HFFc6 (cell line): ENCODE measurements around the gene NUDT3. TPM values are rescaled to one million over a fixed set of nuclear protein-coding genes. Genes with fewer than 3 reads are reported as not detected.
"Not testable (repeated sequence)": the region's sequence is repeated elsewhere in the genome, so short reads cannot be mapped to it uniquely, and the experiment has no call there.

Experiments used
- DNase-seq: peaks from one replicate; pipeline ENCODE4 v3.0.0-alpha.2; 2018
- H3K27ac Mint-ChIP-seq: 2 replicates; pipeline ENCODE4 v1.8.0; 2020; ENCODE audit warnings: mild to moderate bottlenecking, mixed read lengths
- H3K27me3 Mint-ChIP-seq: 2 replicates; pipeline ENCODE4 v1.8.0; 2021; ENCODE audit warnings: mild to moderate bottlenecking, moderate library complexity, mixed read lengths; ENCODE audit not compliant: insufficient read depth
- H3K36me3 Mint-ChIP-seq: 2 replicates; pipeline ENCODE4 v1.8.0; 2021; ENCODE audit warnings: low read depth, mixed read lengths
- H3K4me1 Mint-ChIP-seq: 2 replicates; pipeline ENCODE4 v1.8.0; 2020; ENCODE audit warnings: low read depth, mixed read lengths
- H3K4me3 Mint-ChIP-seq: 2 replicates; pipeline ENCODE4 v1.8.0; 2020; ENCODE audit warnings: mild to moderate bottlenecking, moderate library complexity, mixed read lengths
- H3K9me3 Mint-ChIP-seq: 2 replicates; pipeline ENCODE4 v1.8.0; 2020; ENCODE audit warnings: mild to moderate bottlenecking, mixed read lengths
- total RNA-seq, 6 experiments: library from RNA; stranded (reverse); fragmentation: NEBNext Ultra II Directional; extraction: Animal tissue kit (Norgen Biotek cat#: 25700); gene quantifications; 2 replicates in 1 of 6; 3 replicates in 5 of 6; pipeline ENCODE4 v1.2.3, GENCODE V29; 2021
- TF ChIP-seq, protein P1 (sequence below): fragments of 200-600 bp; sonication (generic); IDR thresholded peaks from 2 replicates; pipeline ENCODE4 v1.5.0; 2021; ENCODE audit warnings: antibody characterized with exemption, mild to moderate bottlenecking

NUDT3 gene
- total RNA-seq, 6 experiments from 2014 or later, result 11.3 to 18.9 (median 16.6) TPM

DNA sequence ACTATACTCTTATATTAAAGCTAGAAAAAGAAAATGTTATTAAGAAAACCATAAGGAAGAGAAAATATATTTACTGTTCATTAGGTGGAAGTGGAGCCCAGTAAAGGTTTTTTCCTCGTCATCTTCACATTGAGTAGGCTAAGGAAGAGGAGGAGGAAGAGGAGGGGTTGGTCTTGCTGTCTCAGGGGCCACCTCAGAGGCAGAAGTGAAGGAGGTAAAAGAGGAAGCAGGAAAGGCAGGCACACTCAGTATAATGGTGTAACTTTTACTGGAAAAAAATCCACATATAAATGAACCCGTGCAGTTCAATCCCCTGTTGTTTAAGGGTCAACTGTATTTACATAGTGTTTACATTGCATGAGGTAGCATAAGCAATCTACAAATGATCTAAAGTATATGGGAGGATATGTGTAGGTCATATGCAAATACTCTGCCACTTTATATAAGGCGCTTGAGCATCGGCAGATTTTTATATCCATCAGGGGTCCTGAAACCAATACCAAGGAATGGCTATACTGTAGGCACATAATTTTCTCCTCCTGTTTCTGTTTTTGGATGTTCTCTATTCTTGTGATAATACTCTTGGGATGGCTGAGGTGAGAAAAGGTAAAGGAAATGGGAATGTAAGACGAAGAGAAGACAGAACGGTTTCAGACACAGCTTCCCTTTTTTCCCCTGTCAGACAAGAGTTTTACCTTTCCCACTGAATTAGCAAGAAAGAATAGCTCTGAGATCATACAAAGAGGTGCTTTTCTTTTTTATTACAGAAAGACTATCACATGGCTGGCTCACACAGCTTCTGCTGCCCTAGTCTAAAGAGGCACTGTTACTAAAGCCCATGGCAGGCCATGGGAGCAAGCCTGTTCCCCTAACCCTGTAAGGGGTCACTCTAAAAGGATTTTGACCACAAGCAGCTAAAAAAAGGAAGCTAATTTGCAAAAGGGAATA, 59.9 kb downstream of the NUDT3 start:
- Mint-ChIP-seq H3K36me3 (peaks cover 17% of the 10 kb centered on the region; the same call in 1 of the 2 replicates), H3K27me3 (no peaks in the 10 kb centered on the region; the same call in 1 of the 2 replicates), H3K9me3 (no peaks in the 10 kb centered on the region), H3K4me1 (peaks cover 12% of the 10 kb centered on the region), H3K4me3 (no peak overlapping the region), H3K27ac (no peak overlapping the region)
- DNase-seq, result no peak
- TF ChIP-seq, protein P1, sequence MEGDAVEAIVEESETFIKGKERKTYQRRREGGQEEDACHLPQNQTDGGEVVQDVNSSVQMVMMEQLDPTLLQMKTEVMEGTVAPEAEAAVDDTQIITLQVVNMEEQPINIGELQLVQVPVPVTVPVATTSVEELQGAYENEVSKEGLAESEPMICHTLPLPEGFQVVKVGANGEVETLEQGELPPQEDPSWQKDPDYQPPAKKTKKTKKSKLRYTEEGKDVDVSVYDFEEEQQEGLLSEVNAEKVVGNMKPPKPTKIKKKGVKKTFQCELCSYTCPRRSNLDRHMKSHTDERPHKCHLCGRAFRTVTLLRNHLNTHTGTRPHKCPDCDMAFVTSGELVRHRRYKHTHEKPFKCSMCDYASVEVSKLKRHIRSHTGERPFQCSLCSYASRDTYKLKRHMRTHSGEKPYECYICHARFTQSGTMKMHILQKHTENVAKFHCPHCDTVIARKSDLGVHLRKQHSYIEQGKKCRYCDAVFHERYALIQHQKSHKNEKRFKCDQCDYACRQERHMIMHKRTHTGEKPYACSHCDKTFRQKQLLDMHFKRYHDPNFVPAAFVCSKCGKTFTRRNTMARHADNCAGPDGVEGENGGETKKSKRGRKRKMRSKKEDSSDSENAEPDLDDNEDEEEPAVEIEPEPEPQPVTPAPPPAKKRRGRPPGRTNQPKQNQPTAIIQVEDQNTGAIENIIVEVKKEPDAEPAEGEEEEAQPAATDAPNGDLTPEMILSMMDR, result no peak

DNA sequence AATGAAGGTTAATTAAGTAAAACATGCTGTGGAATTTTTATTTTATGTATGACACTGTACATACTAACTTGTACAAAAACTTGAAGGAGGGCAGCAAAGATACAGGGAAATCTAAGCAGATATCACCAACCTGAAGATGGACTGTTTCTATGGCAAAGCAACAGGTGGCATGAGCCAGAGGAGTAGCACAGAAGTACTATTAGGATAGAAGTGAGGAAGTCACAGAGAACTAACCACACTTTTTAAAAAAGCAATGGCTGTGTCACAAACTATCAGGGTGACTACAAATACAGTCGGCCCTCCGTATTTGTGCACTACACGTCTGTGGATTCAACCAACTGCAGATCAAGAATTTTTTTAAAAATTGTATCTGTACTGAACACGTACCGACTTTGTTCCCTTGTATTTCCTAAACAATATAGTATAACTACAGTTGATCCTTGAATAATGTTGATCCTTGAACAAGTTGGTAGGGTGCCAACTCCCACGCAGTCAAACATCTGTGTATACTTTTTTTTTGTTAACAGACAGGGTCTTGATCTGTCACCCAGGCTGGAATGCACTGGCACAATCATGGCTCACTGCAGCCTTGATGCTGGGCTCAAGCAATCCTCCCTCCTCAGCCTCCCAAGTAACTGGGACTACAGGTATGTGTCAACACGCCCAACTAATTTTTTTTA, 61.0 kb downstream of the NUDT3 start:
- H3K9me3 Mint-ChIP-seq, result no peaks in the 10 kb centered on the region
- DNase-seq, result no peak
- no peak overlapping the region for H3K27ac Mint-ChIP-seq
- peaks cover 17% of the 10 kb centered on the region; the same call in 1 of the 2 replicates for H3K36me3 Mint-ChIP-seq
- H3K27me3 Mint-ChIP-seq, result peaks cover 2% of the 10 kb centered on the region; the same call in 1 of the 2 replicates
- peaks cover 12% of the 10 kb centered on the region for H3K4me1 Mint-ChIP-seq
- no peak overlapping the region for H3K4me3 Mint-ChIP-seq
- TF ChIP-seq, protein P1, result no peak

DNA sequence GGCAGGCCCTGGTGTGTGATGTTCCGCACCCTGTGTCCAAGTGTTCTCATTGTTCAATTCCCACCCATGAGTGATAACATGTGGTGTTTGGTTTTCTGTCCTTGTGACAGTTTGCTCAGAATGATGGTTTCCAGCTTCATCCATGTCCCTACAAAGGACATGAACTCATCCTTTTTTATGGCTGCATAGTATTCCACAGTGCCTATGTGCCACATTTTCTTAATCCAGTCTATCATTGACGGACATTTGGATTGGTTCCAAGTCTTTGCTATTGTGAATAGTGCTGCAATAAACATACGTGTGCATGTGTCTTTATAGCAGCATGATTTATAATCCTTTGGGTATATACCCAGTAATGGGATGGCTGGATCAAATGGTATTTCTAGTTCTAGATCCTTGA, 62.7 kb downstream of the NUDT3 start:
- peaks cover 17% of the 10 kb centered on the region; the same call in 1 of the 2 replicates for H3K36me3 Mint-ChIP-seq
- DNase-seq, result not testable (repeated sequence)

DNA sequence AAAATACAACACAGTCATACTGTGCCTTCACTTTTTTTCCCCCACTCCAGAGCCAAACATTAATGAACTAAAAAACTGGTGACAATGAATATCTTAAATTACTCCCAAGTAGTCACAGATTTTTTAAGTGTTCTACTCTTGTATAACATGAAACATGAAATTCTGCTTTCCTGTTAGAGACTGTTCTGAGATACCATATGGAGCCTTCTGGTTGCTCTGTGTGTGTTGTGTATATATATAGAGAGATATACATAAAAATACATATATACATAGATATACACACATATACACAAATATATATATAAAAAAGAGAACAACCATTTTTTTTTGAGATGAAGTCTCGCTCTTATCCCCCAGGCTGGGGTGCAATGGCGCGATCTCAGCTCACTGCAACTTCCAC, 63.5 kb downstream of the NUDT3 start:
- Mint-ChIP-seq H3K4me1 (peaks cover 3% of the 10 kb centered on the region; the same call in 1 of the 2 replicates), H3K4me3 (no peak overlapping the region), H3K36me3 (peaks cover 15% of the 10 kb centered on the region; the same call in 1 of the 2 replicates), H3K27me3 (peaks cover 2% of the 10 kb centered on the region; the same call in 1 of the 2 replicates), H3K9me3 (no peaks in the 10 kb centered on the region), H3K27ac (no peak overlapping the region)
- no peak for DNase-seq
- TF ChIP-seq, protein P1, result no peak

More for the DNA sequence above, 62.7 kb downstream of the NUDT3 start:
- not testable (repeated sequence) for H3K4me3 Mint-ChIP-seq, H3K27me3 Mint-ChIP-seq, H3K4me1 Mint-ChIP-seq, H3K9me3 Mint-ChIP-seq, H3K27ac Mint-ChIP-seq

DNA sequence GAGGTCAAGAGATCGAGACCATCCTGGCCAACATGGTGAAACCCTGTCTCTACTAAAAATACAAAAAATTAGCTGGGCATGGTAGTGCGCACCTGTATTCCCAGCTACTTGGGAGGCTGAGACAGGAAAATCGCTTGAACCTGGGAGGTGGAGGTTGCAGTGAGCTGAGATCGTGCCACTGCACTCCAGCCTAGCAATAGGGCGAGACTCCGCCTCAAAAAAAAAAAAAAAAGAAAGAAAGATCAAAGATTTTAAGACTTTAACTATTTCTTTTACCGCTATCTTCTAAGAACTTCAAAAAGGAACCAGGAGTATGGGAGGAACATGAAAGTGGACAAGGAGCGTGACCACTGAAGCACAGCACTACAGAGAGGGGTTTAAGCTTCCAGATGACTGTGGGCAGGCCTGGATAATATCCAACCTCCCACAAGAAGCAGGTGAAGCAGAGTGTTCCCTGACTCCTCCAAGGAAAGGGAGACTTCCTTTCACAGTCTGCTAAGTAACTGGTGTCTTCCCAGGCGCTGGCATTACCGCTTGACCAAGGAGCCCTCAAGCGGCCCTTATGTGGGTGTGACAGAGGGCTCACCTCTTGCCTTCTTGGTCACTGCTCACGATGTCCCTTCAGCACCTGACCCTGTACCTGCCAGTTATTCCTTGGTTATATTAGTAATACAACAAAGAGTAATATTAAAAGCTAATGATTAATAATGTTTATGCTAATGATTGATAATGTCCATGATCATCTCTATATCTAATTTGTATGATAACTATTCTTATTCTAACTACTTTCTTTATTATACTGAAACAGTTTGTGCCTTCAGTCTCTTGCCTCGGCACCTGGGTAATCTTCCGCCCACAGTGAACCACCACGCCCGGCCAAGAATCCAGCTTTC, 64.9 kb downstream of the NUDT3 start:
- not testable (repeated sequence) for H3K4me1 Mint-ChIP-seq, H3K27me3 Mint-ChIP-seq, H3K9me3 Mint-ChIP-seq, H3K27ac Mint-ChIP-seq, H3K4me3 Mint-ChIP-seq, DNase-seq
- H3K36me3 Mint-ChIP-seq, result peaks cover 14% of the 10 kb centered on the region

DNA sequence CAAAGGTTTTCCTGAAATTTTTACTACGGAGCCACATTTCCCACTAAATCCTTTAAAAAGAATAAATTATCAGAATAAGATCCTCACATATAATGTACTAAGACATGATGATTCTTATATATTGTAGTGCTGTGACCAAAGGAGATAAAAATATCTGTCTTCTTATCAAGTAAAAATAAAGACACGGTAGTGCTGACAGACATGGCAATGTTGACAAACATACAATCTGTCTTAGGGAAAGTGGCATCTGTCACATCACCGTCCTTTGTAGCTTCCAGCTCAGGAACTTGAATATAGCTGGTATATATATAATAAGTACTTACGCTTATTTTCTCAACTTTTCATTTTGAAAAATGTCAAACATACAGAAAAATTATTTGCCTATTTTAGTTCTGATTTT, 66.8 kb downstream of the NUDT3 start:
- Mint-ChIP-seq H3K27ac (no peak overlapping the region), H3K27me3 (peaks cover 2% of the 10 kb centered on the region; the same call in 1 of the 2 replicates), H3K9me3 (no peaks in the 10 kb centered on the region), H3K4me1 (no peaks in the 10 kb centered on the region), H3K4me3 (no peak overlapping the region), H3K36me3 (peaks cover 12% of the 10 kb centered on the region)
- DNase-seq, result no peak
- TF ChIP-seq, protein P1, result no peak
